HL-60 (cell line): ENCODE data around the gene CLEC4M.

Source experiments
- POLR2AphosphoS5 ChIP-seq: IDR thresholded peaks from 2 replicates; pipeline ENCODE4 v1.6.1; 2012; ENCODE audit warnings: low read depth
- TF ChIP-seq, protein P1 (sequence below): IDR thresholded peaks from one replicate; pipeline ENCODE4 v1.5.1; 2011; ENCODE audit warnings: low read length, control low read depth, inconsistent platforms; ENCODE audit not compliant: insufficient read depth

DNA sequence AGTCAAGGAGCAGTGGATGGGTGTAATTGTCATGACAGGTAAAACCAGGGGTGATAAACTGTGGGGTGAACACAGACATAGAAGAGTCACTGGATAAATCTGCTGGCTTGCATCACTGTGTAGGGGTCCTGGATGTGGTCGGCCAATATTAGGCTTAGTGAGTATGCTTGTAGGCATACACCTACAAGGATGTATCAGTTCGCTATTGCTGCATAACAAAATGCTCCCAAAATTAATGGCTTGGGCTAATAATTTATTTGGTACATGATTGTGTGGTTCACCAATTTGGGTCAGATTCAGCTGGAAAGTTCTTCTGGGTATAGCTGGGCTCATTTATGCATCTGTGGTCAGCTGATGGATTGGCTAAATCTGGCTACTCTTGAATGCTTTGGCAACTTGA is 55.8 kb downstream of the CLEC4M start:
- TF ChIP-seq, protein P1, sequence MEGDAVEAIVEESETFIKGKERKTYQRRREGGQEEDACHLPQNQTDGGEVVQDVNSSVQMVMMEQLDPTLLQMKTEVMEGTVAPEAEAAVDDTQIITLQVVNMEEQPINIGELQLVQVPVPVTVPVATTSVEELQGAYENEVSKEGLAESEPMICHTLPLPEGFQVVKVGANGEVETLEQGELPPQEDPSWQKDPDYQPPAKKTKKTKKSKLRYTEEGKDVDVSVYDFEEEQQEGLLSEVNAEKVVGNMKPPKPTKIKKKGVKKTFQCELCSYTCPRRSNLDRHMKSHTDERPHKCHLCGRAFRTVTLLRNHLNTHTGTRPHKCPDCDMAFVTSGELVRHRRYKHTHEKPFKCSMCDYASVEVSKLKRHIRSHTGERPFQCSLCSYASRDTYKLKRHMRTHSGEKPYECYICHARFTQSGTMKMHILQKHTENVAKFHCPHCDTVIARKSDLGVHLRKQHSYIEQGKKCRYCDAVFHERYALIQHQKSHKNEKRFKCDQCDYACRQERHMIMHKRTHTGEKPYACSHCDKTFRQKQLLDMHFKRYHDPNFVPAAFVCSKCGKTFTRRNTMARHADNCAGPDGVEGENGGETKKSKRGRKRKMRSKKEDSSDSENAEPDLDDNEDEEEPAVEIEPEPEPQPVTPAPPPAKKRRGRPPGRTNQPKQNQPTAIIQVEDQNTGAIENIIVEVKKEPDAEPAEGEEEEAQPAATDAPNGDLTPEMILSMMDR, result no peak
- TF ChIP-seq POLR2AphosphoS5, result no peak
